GM12874 (cell line): ENCODE measurements around the gene SBDS.

Experiments
- TF ChIP-seq, protein P1 (sequence below): IDR thresholded peaks from 2 replicates; pipeline ENCODE4 v1.5.1; 2011; ENCODE audit warnings: low read depth, mild to moderate bottlenecking, control low read depth, low read length, moderate library complexity; ENCODE audit not compliant: insufficient read depth

Gene SBDS

DNA sequence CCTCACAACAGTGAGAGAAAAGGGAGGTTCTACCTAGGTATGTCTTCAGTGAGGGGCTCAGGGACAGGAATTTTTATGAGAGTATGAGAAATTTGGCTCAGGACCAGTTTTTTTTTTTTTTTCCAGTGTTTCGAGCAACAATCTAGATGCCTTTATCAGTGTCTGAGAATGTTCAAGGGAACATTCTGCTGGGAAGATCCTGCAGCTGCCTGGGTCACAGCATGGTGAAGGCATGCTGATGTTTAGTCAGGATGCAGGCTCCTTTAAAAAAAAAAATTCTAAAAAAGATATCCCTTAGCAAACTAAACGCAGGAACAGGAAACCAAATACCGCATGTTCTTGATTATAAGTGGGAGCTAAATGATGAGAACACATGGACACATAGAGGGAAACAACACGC is 31.0 kb downstream of the SBDS start:
- TF ChIP-seq, protein P1, sequence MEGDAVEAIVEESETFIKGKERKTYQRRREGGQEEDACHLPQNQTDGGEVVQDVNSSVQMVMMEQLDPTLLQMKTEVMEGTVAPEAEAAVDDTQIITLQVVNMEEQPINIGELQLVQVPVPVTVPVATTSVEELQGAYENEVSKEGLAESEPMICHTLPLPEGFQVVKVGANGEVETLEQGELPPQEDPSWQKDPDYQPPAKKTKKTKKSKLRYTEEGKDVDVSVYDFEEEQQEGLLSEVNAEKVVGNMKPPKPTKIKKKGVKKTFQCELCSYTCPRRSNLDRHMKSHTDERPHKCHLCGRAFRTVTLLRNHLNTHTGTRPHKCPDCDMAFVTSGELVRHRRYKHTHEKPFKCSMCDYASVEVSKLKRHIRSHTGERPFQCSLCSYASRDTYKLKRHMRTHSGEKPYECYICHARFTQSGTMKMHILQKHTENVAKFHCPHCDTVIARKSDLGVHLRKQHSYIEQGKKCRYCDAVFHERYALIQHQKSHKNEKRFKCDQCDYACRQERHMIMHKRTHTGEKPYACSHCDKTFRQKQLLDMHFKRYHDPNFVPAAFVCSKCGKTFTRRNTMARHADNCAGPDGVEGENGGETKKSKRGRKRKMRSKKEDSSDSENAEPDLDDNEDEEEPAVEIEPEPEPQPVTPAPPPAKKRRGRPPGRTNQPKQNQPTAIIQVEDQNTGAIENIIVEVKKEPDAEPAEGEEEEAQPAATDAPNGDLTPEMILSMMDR = no peak

DNA sequence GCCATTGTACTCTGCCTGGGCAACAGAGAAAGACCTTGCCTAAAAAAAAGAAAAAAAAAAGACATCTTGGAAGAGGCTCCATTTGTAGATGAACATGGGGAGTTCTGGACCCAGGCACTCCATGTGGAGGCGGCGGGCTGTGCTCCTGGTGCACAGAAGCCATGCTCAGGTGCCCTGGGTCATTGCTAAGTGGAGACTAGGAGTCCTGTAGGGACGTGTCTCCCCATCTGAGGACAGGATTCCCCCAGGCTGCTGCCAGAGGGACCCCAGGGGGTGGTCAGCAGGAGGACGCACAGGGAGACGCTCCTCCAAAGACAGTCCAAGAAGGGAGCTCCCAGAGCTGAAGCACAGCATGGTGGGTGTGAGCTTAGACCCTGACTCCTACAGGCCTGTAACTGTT is 34.3 kb downstream of the SBDS start:
- TF ChIP-seq, protein P1 = no peak

DNA sequence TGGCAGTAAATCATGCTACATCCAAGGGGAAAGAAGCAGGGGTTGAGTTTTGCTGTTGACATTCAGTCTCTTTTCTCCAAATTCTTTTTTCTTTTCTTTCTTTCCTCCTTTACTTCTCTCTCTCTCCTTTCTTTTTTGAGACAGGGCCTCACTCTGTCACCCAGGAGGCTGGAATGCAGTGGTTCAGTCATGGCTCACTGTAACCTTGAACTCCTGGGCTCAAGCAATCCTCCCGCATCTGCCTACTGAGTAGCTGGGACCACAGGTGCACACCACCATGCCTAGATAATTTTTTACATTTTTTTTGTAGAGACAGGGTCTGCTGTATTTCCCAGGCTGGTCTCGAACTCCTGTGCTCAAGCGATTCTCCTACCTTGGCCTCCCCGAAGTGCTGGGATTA is 35.2 kb downstream of the SBDS start:
- TF ChIP-seq, protein P1 = no peak

DNA sequence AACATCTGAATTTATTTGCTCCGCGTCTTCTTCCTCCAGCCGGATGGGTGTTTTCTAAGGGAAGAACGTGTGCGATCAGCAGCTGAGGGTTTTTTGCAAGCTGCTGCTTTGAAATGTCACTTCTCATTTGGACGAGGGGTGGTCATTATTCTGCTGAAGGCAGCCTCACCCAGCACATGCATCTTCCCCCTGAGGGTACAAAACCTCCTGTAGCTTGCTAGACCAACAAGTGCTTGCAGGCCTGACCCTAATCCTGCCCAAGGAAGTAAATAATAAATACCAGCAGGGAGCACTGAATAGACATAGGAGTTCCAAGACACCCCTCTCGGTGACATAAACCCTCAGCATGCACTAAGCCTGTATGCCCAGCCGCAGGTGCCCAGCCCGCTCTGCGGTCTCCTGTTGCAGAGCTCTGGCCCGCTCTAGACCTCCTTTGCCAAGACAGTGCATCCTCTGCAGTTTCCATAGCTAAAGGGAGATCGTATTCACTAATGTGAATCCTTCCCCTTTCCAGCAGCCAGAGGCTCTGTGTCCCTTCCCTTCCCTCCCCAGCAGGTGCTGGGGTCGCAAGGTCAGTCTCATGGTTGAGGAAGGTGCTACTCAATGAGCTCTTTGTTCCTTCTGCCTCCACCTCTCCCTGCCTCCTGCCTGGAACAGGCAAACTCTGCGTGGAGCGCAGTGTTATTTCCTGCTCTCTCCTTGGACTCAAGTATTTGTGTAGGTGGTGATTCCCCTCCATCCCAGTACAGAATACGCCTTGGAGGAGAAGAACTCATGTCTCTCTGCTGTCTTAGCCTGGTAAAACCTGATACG is 36.6 kb downstream of the SBDS start:
- TF ChIP-seq, protein P1 = no peak

DNA sequence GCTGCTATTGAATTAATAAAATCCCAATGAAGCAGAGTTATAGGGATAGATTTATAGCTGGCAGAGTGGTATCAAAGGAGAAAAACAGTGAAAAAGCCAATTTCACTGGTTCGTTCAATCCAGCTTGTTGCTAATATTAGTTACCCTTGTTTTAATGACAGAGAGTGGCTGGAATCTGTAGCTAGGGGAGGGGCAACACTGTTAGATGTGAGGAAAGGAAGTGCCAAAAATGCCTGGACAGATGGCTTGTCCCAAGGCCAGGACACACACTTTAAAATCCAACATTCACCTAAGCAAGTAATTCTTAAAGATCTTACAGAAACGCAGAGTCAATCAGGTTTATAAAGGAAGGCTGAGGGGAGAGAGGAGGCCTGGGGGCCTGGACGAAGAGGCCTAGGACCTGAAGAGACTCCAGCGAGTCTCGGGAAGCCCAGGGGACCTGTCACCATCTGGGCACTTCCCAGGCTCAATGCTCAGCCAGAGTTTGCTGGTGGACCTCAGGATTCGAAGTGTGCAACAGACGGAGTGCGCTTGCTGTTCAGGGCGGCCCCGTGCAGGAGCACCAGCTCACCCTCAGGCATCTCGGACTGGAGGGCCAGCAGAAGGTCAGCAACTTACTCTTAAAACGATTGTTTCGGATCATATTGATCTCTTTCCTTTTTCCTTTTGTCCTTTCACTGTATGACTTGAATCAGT is 37.6 kb downstream of the SBDS start:
- TF ChIP-seq, protein P1 = no peak

DNA sequence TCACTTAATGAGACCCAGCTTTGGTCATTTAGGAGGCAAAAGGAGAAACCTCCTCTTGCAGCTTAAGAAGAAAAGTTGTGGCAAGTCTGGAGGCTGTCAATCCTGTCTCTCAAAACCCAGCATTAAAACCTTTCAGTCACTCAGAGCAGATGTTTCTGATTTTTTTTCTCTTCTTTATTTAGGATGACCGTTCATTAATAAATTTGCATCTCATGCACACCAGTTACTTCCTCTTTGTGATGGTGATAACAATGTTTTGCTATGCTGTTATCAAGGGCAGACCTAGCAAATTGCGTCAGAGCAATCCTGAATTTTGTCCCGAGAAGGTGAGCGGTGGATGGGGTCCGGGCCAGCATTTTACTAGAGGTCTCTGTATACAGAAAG is 42.4 kb downstream of the SBDS start:
- TF ChIP-seq, protein P1 = no peak

DNA sequence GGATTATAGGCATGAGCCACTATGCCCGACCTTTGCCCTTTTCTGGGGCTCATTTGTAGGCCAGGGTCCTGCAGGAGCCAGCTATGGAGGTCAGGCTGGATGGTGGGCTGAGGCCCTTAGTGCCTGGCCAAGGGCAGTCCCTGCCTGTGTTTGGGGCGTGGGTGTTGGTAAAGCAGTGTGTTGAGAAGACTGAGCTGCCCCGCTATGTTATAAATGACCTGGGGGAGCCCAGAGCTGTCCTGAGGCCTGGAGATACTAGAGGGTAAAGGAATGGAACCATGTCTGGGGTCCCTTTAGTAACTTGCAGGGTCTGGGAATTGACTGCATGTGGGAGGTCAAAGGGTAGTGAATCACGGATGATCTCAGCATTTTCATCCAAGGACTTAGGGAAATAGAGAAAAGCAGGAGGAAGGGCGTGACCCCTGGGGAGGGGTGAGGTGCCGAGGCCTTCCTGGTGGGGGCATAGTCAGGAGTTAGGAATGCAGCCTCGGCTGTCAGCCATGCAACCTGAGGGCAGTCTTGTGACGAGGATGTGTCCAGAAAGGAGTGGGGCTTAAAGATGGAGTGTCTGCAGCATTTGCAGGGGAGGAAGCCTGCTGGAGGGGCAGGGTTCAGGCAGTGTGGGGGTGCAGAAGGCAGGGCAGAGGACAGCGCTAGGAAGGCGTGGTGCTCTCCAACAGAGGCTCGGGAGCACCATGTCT is 42.9 kb downstream of the SBDS start:
- TF ChIP-seq, protein P1 = no peak
